Measurements from ENCODE around the gene FECH.
"Not testable (repeated sequence)": the region's sequence is repeated elsewhere in the genome, so short reads cannot be mapped to it uniquely, and the experiment has no call there.

The FECH gene

DNA sequence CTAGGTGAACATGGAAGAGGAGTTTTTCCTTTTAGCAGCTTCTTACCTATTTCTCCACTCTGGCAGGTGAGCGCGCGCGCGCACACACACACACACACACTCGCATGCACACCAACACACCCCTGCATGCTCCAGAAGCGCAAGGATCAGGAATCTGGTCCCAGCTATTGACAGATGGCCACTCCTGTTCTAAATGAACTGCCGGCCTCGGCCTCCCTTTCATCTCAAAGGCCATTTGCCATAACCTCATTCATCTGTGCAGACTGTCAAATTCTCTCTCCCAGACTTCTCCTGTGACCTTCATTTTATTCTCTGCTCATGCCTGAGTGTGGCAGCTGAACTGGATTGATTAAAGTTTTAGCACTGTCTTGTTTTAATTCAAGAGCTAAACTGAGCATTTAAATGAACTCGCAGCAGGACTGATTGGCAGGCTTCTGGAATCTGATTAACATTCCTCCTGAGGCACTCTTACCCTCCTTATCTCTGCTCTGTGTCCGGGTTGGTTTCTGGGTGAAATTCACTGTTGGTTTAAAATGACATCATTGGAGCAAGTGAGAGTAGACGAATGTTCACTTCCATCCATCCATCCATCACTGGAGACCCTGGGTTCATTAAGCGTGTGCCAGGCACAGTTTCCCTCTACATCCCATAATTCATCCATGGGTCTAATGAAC, 58.8 kb downstream of the FECH start:
- no peak for DNase-seq (ENCODE audit: low read depth)

DNA sequence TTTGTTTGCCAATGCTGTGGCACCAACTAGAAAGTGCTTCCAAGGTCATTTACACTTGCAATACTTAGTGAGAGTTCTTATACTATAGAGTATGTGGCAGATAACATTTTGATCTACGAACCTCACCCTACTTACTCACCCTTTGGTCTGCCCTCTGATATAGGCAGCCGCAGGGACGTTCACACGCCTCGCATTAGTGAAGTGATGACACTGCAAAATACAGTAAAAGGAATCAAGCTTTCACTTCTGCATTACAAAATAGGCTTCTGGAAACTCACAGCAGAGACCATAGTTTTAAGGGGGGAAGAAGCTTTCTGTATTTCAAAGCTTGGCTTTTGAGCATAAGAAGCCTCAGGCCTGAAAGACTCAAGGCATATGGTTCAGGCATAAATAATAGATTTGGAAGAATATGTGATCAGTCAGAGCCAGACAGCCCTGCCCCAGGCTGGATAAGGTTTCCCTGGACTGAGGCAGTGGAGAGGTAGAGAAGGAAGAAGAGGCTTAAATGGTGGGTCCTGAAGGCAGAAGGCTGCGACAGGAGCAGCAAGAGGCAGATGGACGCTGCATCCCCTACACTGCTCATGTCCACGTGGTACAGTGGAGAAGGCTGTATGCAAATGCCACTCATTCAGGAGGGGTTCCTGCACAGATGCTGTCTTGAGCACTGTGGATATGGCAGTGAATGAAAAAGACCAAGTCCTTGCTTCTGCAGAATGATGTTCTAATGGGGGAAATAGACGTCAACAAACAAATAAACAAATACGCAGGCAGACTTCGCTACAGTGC, 63.1 kb downstream of the FECH start:
- no peak for DNase-seq (ENCODE audit: low read depth)

DNA sequence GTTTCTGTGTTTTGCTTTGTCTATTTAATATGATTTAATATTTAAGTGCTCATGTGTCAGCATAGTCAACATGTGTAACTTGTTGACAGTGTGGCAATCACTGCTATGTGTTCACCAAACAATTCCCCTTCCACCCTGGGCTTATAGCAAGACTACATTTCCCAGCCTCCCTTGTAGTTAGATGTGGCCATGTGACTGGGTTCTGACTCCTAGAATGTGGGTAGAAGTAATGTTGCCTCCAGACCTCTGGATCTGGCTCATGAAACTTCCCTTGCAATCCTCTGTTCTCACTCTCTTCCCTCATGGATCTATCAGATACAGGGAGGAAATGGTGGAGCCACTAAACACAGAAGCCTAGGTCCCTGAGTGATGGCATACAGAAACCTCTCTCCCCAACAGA, 64.2 kb downstream of the FECH start:
- DNase-seq (ENCODE audit: low read depth), result not testable (repeated sequence)

DNA sequence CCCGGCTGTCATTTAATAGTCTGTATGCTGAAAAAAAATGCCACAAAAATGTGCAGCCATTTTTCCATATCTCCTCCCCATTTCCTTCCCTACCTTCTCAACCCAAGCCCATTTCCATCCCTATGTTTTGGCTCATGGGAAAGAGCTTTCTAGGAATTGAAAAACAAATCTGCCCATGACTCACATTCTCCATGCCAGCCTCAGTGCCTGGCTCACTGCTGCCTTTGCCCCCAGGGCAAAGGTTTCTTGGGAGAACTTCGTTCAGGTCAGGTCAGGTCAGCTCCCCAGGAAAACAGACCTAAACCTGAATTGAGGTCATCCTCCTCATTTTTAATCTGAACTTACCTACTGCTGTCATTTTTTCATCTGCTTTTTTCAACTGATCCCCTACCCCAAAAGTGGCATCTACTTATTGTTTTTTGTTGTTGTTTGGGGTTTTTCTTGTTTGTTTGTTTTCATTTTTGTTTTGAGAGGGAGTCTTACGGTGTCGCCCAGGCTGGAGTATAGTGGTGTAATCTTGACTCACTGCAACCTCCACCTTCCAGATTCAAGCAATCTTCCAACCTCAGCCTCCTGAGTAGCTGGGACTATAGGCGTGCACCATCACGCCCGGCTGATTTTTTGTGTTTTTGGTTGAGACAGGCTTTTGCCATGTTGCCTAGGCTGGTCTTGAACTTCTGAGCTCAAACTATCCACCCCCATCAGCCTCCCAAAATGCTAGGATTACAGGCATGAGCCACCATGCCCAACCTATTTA, 66.7 kb downstream of the FECH start:
- no peak for DNase-seq (ENCODE audit: low read depth)

DNA sequence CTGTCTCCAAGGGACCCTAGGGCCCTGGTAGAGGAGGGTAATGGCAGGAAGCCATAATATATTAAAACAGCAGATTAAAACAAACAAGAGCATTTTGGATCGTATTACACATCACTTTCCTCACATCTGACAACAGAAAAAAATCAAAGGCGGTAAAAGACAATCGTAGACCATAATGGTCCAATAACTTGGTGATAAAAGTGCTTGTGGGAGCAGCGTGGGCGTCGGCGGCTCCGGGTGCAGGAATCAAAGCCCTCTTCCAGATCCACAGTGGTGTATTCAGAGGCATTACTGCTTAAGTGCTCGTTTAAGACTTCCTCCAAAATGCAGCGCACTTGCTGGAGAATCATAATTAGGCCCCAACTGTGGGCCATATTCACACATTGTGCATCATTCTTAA, 68.0 kb downstream of the FECH start:
- no peak for DNase-seq (ENCODE audit: low read depth)

DNA sequence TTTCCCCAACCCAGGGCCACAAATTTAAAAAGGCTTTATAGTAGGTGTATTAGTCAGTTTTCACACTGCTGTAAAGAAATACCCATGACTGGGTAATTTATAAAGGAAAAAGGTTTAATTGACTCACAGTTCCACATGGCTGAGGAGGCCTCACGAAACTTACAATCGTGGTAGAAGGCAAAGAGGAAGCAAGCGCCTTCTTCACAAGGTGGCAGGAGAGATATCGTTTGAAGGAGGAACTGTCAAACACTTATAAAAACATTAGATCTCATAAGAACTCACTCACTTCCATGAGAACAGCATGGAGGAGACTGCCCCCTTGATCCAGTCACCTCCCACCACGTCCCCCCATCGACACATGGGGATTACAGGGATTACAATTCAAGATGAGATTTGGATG, 70.4 kb downstream of the FECH start:
- no peak for DNase-seq (ENCODE audit: low read depth)

DNA sequence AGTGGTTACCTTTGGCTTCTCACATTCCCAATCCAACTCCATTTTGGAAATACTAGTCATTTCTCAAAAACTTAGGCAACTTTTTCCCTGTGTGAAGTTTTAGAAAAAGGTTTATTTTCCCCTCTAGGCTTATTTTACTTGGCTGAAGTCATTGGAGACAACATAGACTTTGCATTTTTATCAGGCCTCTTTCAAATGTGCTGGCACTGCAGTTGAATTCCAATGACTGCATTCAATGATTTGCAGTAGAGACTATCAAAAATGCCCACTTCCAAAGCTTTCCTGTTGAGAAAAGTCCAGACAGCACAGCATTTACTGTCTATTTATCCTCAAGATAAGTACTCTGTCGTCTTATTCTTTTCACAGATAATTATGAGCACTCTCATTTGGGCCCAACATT, 81.3 kb downstream of the FECH start:
- no peak for DNase-seq (ENCODE audit: low read depth)

DNA sequence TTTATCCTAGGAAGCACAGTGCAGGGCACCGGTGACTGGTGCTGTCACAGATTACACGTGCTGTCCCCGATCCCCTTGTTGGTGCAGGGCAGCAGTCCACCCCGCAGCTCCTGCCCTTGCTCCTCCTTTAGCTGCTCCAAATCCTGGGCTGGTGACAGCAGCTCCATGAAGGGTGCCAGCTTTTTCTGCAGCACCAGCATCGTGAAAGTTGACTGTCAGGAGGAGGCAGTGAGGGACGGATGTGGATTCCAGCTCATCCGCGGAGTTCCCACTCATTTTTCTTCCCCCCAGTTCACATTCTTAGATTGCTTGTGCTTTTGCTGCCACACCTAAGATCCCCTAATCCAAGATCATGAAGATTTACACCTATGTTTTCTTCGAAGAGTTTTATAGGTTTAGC, 83.9 kb downstream of the FECH start:
- no peak for DNase-seq (ENCODE audit: low read depth)

DNA sequence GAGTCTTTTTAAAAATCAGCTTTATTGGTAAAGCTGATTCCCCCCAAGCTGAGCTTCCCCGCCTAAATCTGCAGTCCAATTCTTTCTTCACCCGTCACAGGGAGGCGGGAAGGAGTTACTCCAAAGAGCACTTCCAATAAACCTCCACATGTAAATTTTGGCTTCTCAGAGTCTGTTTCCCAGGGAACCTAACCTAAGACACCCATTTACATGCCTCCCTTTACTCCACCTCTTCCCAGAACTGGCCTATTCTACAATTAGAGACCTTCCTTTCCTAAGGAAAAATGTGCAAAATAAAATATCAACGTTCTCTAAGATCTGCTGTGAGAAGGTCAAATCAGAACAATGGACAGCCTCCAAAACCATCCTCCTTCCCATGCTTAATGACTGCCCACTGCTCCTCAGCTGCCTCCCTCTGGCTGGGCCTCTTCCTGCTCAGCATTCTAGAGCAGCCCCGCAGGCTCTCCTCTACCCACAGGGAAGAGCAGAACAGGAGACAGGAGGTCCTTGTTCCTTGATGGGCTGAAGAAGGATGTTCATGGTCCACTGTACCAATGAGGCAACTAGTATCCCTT, 87.7 kb downstream of the FECH start:
- DNase-seq (ENCODE audit: low read depth), result no peak
